ENCODE measurements around the gene EEF2KMT. TPM values are rescaled to one million over a fixed set of nuclear protein-coding genes. Genes with fewer than 3 reads are reported as not detected.

The EEF2KMT gene
- total and polyA plus RNA-seq, 7 donors = 8.2 to 22.2 (median 11.1) TPM

DNA sequence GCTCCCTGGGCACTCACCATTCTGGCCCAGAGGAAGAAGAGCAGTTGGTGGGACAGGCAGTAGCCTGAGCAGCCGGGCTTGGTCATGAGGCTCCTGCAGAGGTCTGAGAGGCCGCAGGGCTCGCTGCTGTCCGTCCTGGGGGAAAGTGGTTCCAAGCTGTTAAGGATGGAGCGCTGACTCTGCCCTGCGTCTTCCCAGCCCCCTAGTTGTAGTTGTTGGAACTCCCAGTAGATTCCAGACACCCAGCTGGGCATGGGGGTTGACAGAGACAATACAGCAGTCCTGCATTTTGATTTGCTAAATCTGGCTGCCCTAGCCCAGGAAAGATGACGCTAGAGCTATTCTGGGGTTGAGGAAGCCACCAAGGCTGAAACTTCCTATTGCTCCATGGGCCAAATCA lies 39.1 kb downstream of the EEF2KMT start:
- WGBS, 3 donors = 39 to 45% (median 40%) methylated on average over 7 of the region's 7 CpGs
- Histone ChIP-seq H3K4me3 (no peak overlapping the region), H3K27me3 (ENCODE audit: insufficient read depth in 3 of 3, low read length in 2 of 3) (no peaks in the 10 kb centered on the region), H3K4me1 (no peaks in the 10 kb centered on the region), H3K9me3 (no peaks in the 10 kb centered on the region), H3K36me3 (ENCODE audit: insufficient read depth in 1 of 2, low read depth in 1 of 2) (no peaks in the 10 kb centered on the region), H3K27ac (no peak overlapping the region)
- intact Hi-C loops (cut with DNase I) = no loop called here
- DNase-seq = no peak
- TF ChIP-seq, protein P1, sequence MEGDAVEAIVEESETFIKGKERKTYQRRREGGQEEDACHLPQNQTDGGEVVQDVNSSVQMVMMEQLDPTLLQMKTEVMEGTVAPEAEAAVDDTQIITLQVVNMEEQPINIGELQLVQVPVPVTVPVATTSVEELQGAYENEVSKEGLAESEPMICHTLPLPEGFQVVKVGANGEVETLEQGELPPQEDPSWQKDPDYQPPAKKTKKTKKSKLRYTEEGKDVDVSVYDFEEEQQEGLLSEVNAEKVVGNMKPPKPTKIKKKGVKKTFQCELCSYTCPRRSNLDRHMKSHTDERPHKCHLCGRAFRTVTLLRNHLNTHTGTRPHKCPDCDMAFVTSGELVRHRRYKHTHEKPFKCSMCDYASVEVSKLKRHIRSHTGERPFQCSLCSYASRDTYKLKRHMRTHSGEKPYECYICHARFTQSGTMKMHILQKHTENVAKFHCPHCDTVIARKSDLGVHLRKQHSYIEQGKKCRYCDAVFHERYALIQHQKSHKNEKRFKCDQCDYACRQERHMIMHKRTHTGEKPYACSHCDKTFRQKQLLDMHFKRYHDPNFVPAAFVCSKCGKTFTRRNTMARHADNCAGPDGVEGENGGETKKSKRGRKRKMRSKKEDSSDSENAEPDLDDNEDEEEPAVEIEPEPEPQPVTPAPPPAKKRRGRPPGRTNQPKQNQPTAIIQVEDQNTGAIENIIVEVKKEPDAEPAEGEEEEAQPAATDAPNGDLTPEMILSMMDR (IDR thresholded peaks at IDR 0.05) = no peak
- no peak for ATAC-seq

DNA sequence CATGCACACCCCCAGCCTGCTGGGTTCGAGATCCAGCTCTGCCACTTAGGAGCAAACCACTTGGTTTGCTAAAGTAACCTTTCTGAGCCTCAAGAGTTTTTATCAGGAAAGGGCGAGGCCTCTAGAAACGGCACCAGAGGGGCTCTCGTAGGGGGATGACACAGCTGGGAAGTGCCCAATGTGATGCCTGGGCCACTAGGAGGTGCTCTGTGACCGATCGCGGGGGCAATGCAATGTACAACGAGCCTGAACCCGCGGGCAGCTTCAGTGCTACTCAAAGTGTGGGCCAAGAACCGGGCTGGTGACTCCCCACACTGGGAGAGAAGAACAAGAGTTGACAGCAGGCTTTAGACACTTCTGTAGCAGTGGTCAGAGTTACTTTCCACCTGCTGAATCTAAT lies 41.2 kb downstream of the EEF2KMT start:
- whole genome bisulfite sequencing, 3 donors = 16 to 18% (median 17%) methylated on average over 11 of the region's 11 CpGs
- H3K4me1 ChIP-seq = no peaks in the 10 kb centered on the region
- no peak overlapping the region for H3K4me3 ChIP-seq
- ATAC-seq = no peak
- DNase-seq = no peak
- TF ChIP-seq, protein P1 (IDR thresholded peaks at IDR 0.05) = no peak
- H3K36me3 ChIP-seq (ENCODE audit: insufficient read depth in 1 of 2, low read depth in 1 of 2) = no peaks in the 10 kb centered on the region
- H3K27ac ChIP-seq = no peak overlapping the region
- no peaks in the 10 kb centered on the region for H3K9me3 ChIP-seq
- no peaks in the 10 kb centered on the region for H3K27me3 ChIP-seq (ENCODE audit: insufficient read depth in 3 of 3, low read length in 2 of 3)
- intact Hi-C loops (cut with DNase I) = no loop called here

DNA sequence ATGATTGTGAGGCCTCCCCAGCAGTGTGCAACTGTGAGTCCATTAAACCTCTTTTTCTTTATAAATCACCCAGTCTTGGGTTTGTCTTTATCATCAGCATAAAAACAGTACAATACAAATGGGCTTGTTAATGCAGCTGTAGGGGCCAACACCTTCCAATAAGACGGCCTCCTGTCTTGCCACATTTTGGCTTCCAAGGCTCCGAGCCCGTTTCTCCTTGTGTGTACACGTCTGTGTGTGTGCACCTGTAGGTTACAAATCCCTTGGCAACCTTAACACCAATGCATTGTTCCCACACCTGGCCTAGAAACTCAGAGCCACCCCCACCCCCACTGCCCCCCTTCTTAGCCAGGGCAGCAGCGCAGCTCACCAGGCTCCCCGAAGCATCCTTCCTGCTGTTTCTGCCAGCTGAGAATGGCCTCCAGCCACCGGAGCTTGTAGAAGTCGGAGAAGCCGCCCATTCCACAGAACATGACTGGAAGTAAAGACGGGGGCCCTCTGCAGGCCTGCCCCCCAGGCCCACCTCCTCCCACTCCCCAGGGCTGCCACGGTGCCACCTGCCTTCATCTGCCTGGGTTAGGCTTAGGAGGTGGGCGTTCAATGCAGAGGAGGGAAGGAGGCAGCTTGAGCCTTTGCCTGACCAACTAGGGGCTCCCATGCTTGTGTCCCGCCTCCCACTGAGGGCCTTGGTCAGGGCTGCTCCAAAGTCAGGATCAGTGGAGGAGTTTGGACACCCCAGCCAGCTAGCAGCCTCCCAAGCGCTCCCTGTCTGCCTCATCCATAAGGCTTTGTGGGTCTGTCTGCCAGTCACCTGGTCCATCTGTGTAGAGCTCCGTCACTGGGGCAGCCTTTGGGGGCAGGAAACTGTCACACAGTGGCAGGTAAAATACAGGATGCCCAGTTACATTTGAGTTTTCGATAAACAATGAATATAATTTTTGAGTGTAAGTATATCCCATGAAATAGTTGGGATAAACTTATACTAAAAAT lies 42.4 kb downstream of the EEF2KMT start:
- Histone ChIP-seq H3K4me3 (no peak overlapping the region), H3K27ac (no peak overlapping the region), H3K4me1 (no peaks in the 10 kb centered on the region), H3K9me3 (no peaks in the 10 kb centered on the region), H3K27me3 (ENCODE audit: insufficient read depth in 3 of 3, low read length in 2 of 3) (no peaks in the 10 kb centered on the region), H3K36me3 (ENCODE audit: insufficient read depth in 1 of 2, low read depth in 1 of 2) (no peaks in the 10 kb centered on the region)
- TF ChIP-seq, protein P1 (IDR thresholded peaks at IDR 0.05) = no peak
- ATAC-seq = no peak
- intact Hi-C loops (cut with DNase I) = no loop called here
- no peak for DNase-seq
- WGBS, 3 donors = 80 to 85% (median 84%) methylated on average over 16 of the region's 16 CpGs

DNA sequence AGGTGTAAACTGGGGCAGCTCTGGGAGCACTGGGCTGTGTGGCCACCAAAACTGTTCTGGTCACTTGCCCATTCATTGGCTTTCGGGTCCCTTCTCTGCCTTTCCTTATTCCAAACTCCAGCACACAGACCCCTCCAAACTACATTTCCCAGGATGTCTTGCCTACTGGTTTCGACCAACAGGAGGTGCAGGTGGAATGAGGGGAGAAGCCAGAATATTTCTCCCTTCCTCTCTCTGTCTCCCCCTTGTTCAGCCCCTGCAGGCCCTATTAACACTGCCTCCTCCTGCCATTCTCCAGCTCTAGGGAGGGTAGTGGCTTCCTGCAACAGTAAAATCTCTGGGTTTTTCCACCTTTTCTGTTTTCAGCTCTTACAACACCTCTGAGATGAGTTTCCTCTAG lies 50.7 kb downstream of the EEF2KMT start:
- DNase-seq (no peak), ATAC-seq (no peak)
- no peaks in the 10 kb centered on the region for H3K27me3 ChIP-seq (ENCODE audit: insufficient read depth in 3 of 3, low read length in 2 of 3)
- intact Hi-C loops (cut with DNase I) = no loop called here
- H3K9me3 ChIP-seq = no peaks in the 10 kb centered on the region
- TF ChIP-seq, protein P1 (IDR thresholded peaks at IDR 0.05) = no peak
- H3K4me1 ChIP-seq = no peaks in the 10 kb centered on the region
- H3K4me3 ChIP-seq = no peak overlapping the region
- no peaks in the 10 kb centered on the region for H3K36me3 ChIP-seq (ENCODE audit: insufficient read depth in 1 of 2, low read depth in 1 of 2)
- 65 to 81% (median 67%) methylated on average over 2 of the region's 2 CpGs for WGBS, 3 donors
- H3K27ac ChIP-seq = no peak overlapping the region
